CD4-positive, alpha-beta T cell treated with Interleukin-15 for 1 hour (primary cell): ENCODE data around the gene PTPRN2.
"Not testable (repeated sequence)": the region's sequence is repeated elsewhere in the genome, so short reads cannot be mapped to it uniquely, and the experiment has no call there.

Experiments
- DNase-seq: peaks from one replicate; pipeline ENCODE4 v3.0.0-alpha.2; 2020

The PTPRN2 gene

GRCh38 chr7:158508802-158509385, 78.7 kb downstream of the PTPRN2 start:
- no peak for DNase-seq

GRCh38 chr7:158508321-158508720, 79.3 kb downstream of the PTPRN2 start:
- not testable (repeated sequence) for DNase-seq

GRCh38 chr7:158507917-158508316, 79.7 kb downstream of the PTPRN2 start:
- DNase-seq: no peak

GRCh38 chr7:158507175-158507574, 80.4 kb downstream of the PTPRN2 start:
- not testable (repeated sequence) for DNase-seq

GRCh38 chr7:158506626-158507025, 81.0 kb downstream of the PTPRN2 start:
- no peak for DNase-seq

- no peak for DNase-seq
Measured at GRCh38 chr7:158505683-158506082, 81.9 kb downstream of the PTPRN2 start.

- no peak for DNase-seq
Measured at GRCh38 chr7:158502068-158502750, 85.4 kb downstream of the PTPRN2 start.

DNA sequence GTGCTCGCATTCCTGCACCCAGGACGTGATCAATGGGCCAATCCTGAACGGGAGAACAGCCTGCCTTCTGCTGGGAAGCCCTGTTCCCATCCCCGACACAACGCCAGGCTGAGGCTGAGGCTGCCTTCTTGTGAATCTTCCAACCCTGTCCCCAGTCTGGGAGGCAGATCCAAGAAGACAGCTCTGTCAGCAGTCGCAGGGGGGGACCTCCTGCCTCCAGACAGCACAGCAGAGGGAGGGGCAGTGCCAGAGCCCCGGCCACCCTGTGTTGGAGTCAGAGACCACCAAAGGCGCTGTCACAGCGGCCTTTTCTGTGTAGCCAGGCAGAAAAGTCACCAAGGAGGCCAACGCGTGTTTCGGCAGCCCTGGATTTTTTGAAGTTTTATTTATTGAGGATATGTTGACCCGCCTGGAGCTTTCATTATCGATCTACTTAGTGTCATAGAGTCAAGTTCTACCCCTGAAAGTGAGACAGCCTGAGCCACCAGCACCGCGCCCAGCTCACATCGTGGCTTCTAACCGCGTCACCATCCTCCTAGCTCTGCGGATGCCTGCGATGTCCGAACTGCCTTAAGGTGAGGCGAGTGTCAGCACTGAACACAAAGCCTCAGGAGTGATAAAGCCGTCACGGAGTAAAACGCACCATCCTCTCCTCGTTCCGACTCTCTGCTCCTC, 86.1 kb downstream of the PTPRN2 start:
- DNase-seq: no peak

GRCh38 chr7:158500651-158501052, 87.0 kb downstream of the PTPRN2 start:
- DNase-seq: no peak

GRCh38 chr7:158499082-158499455, 88.6 kb downstream of the PTPRN2 start:
- no peak for DNase-seq

GRCh38 chr7:158498443-158499081, 89.1 kb downstream of the PTPRN2 start:
- no peak for DNase-seq

DNA sequence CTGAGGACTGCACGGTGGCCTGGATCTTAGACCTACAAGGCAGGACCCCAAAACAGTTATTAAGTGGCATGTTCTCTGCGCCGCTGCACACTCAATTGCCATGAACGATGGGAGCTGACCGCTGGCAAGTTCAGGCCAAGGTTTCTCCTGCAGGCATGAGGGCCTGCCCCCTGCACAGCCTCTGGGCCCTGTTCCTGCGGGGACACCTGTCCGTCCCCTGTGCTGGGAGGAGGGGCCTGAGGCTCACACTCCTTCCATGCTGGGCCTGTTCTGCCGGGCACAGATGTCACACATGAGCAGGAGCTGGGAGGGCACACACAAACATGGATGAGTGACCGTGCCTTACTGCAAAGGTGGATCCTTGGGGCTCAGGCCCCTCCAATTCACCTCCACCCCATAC, 90.0 kb downstream of the PTPRN2 start:
- DNase-seq: no peak

DNA sequence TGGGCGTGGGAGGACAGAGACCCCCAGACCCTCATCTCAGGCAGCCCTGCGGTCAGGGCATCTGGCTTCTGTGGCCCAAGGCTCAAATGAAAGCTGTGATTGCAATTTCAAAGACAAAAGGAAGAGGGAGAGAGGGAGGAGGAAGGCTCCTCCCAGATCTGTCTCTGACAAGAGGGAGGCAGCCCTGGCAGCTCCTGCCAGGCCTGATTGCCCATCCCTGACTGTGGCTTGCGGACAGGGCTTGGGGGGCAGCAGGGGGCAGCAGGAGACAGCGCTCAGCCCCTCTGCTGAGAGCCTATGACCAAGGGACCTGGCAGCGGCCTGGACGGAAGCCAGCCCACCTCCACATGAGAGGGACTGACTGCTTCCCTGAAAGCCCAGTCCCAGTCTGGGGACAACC, 91.8 kb downstream of the PTPRN2 start:
- DNase-seq: no peak

- DNase-seq: no peak
Measured at GRCh38 chr7:158495216-158495615, 92.4 kb downstream of the PTPRN2 start.

DNA sequence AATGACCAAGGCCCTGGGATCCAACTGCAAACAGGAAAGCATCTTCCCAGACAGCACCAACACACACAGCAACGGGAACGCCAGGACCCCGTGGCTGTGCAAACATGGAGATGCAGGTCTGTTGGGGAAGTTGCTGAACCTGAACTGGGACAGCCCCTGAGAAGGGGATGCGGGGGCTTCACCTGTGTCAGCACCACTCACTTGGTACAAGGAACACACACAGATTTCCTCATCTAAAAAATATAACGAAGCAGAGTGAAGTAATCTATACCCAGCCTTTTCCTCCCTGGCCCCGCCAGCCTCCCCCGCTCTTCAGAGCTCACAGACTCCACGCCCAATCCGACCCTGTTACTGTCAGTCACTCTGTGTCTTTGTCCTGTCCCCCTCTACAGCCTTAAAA, 93.0 kb downstream of the PTPRN2 start:
- no peak for DNase-seq

GRCh38 chr7:158494162-158494586, 93.4 kb downstream of the PTPRN2 start:
- DNase-seq: no peak

- no peak for DNase-seq
Measured at GRCh38 chr7:158492367-158492764, 95.3 kb downstream of the PTPRN2 start.

DNA sequence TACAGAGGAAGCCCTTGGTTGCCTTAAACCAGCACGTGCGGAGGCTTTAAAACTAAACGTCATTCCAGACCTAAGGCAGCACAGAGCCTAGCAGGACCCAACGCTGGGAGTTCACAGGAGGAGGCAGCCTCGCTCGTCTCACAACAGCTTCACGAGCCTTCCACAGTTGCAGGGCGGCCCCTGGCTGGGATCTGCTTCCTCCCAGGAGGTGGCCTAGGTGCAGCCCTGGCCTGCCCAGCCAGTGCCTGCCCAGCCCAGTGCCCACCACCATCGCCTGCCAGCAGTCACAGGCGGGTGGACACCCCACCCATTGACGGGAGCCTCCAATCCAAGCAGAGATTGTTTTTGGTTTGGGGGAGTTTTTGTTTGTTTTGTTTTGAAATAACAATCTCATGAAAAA, 96.5 kb downstream of the PTPRN2 start:
- DNase-seq: no peak

- no peak for DNase-seq
Measured at GRCh38 chr7:158490171-158490782, 97.3 kb downstream of the PTPRN2 start.

DNA sequence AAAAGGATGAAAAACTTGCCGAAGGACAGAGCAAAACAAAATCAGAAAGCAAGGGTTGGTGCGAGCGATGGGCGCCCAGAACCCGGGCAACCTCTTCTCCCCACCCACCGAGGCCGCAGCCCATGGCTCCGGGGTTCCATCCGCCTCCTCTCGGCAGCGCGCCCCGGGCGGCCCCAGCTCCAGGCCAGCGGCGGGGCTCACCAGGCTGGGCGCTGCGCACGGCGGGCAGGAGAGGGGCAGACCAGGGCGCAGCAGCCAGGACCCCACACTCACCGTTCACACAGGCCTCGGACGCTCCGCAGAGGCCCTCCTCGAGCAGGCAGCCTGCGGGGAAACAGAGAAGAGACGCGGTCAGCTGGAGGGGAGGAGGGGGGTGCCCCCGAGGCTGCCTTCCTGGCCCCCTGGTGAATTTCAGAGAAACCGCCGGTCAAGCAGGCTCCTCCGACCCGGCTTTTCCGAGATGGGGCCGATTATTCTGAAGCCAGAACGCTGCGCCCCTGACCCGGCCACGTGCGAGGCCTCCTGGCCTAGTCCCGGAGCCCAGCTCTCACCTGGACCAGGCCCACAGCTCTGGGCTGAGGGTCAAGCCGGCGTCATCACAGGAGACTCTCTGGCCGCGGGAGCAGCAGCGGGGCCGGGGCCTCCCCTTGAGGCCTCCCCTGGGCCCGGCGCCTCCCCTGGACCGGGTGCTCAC, 98.0 kb downstream of the PTPRN2 start:
- DNase-seq: no peak

- DNase-seq: no peak
Measured at GRCh38 chr7:158488181-158488971, 99.2 kb downstream of the PTPRN2 start.

DNA sequence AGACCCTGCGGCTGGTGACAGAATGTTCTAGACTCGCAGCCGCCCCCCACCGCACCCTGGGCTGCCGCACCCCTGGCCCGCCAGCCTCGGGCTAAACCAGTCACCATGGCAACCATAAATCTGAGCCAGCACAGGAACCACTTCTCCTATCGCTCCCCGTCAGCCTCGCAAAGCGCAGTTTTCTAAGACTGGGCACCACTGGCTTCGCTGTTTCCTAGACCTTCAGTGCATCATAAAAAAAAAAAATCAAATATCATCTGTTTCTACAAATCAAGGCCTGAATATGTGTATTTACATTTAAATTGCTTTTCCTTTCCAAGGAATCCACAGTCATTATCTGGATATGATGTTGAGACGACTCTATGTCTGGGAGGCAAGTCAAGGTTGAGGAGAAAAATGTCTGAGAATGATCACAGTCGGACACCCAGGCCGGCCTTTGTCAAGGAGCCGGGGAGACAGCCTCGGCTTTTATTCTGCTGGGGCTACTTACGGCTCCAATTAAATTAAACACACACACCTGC, 99.9 kb downstream of the PTPRN2 start:
- no peak for DNase-seq
